Skin of body (tissue), 2 donors: Measurements from ENCODE around the gene SLIT1. TPM values are rescaled to one million over a fixed set of nuclear protein-coding genes. Genes with fewer than 3 reads are reported as not detected.

Experiments
- DNase-seq: peaks from one replicate; lab custom pipeline; 2025; lab: John Stamatoyannopoulos, UW
- total RNA-seq: library from RNA; depleted of rRNA; stranded (reverse); fragments of >200 nt; gene quantifications from one replicate; pipeline ENCODE4 v1.2.3, GENCODE V29; 2014

The SLIT1 gene
- total RNA-seq, 1 donor from 2014 or later = 0.59 TPM

- DNase-seq = no peak
Observed at GRCh38 chr10:97203220-97203619, 17.5 kb upstream of the SLIT1 start.

GRCh38 chr10:97200616-97201015 is 14.9 kb upstream of the SLIT1 start:
- no peak for DNase-seq

- no peak for DNase-seq
Observed at GRCh38 chr10:97199152-97199551, 13.4 kb upstream of the SLIT1 start.

GRCh38 chr10:97197030-97197500 is 11.3 kb upstream of the SLIT1 start:
- no peak for DNase-seq

DNA sequence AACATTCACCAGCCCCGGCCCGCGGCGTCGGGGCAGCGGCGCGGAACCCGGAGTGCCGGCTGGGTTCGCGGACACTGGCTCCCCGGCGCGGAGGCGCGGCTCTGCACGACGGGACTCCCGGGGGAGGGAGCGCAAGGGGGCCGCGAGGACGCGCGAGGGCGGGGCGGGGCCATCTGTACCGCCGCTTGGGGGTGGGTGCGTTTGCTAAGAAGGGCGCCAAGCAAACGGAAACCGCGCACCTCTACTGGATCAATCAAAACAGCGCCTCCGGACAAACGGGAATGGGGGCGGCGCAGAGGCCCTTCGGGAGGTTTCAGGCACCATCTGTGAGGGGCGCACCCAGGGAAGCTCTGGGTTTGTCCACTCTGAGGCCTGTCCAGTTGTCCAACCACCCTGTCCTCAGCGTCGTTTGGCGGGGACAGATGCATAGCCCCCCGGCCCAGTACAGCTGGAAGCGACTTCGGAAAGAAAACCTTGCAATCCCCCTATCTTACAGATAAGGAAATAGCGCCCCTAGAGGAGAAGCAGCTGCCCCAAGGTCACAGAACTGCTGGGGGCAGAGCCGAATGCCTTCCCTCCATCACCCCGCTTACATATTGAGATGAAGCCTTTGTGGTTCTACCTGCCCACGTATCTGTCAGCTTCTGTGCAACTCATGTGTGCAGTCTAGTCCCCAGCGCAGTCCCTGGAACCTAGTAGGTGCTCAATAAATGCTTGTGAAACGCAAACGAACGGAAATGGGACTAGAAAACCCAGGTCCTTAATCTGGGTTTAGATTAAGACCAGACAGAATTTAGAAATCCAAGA is 10.7 kb upstream of the SLIT1 start:
- DNase-seq = no peak

GRCh38 chr10:97195706-97196222 is 10.0 kb upstream of the SLIT1 start:
- DNase-seq = no peak

GRCh38 chr10:97192952-97193435 is 7.2 kb upstream of the SLIT1 start:
- no peak for DNase-seq

GRCh38 chr10:97190450-97190849 is 4.7 kb upstream of the SLIT1 start:
- no peak for DNase-seq

DNA sequence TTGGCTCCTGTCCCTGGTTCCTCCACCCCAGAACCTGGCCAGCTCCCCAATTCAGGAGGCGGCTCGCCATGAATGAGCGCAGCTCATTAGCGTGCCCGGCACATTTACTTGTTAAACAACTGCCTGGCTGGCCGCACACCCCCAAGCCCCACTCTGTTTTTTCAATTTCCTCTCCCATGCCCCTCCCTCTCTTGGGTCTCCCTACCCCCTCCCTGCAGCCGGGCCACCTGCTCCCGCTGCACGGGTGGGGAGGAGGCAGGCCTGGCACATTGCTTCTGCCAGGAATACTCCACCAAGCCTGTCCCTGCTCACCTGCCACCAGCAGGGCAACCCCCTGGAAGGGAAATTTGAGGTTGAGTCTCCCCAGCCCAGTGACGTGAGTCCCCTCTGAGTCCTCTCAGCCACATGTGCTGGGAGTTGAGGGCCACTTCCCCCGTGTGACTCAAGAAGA is 2.5 kb upstream of the SLIT1 start:
- no peak for DNase-seq

- DNase-seq = no peak
Observed at GRCh38 chr10:97186911-97187310, 1.2 kb upstream of the SLIT1 start.

- no peak for DNase-seq
Observed at GRCh38 chr10:97184971-97185325, 811 bp downstream of the SLIT1 start.

GRCh38 chr10:97183314-97183713 is 2.4 kb downstream of the SLIT1 start:
- no peak for DNase-seq

GRCh38 chr10:97182288-97182990 is 3.3 kb downstream of the SLIT1 start:
- no peak for DNase-seq

GRCh38 chr10:97180986-97181385 is 4.8 kb downstream of the SLIT1 start:
- no peak for DNase-seq

- DNase-seq = no peak
Observed at GRCh38 chr10:97180363-97180755, 5.4 kb downstream of the SLIT1 start.

DNA sequence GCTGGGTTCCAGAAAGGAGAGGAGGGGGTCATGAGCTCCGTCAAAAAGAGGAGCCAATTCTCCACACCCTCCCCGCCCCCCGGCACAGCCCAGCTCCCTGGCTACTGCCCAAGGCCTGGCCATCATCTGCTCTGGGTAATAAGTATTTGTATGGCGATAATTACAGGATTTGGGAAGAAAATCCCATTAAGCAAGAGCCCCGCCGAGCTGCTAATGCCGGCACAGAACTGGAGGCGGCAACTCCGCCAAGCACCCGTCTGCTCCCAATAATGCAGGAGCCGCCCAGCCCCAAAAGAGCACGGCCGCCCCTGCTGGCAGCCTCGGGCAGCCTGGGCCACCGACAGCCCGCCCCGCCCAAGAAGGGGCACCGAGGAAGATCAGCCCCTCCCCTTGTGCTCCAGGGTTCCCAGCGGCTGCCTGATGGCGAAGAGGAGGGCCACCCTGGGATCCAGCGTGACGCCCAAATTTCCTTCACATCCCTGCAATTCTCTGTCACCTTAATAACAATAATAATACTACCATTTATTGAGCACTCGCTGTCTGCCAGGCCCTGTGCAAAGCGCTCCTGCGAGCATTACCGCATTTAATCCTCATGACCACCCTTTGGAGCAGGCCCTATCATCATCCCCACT is 5.9 kb downstream of the SLIT1 start:
- DNase-seq = peak; percentile 22

- no peak for DNase-seq
Observed at GRCh38 chr10:97179311-97179710, 6.4 kb downstream of the SLIT1 start.

DNA sequence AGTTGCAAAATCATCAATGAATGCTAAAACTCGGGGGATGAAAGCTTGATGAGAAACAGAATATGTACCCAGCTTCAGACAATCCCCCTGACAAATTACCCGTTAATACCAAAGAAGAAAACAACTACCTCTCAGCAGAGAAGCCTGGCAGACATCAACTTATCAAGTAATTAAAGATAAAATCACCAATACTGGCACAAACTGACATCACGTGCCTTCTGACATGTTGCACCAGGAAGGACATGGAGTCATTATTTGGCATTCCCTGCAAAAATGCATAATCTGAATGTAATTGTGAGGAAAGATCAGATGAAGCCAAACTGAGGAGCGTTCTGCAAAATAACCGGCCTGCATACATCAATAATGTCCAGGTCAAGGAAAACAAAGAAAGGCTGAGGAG is 7.7 kb downstream of the SLIT1 start:
- peak; percentile 58 for DNase-seq

DNA sequence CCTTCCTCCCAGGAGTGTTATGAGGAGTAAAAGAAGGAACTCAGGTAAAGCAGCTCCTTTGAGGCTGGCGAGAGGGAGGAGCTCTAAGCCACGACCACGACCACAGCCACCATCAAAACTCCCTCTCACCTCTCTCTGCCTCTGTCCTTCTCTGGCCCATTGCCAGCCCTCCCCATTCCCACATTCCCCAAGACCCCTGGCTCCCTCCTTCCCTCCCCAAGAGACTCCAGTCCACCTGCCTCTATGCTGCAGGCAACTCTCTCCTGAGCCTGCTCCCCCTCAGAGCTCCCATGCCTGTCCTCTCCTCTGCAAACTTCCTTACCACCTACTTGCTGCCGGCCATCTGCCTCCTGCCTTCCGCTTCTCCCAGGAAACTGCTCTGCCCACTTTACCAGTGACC is 9.5 kb downstream of the SLIT1 start:
- DNase-seq = no peak

- no peak for DNase-seq
Observed at GRCh38 chr10:97175586-97175985, 10.2 kb downstream of the SLIT1 start.

GRCh38 chr10:97174941-97175340 is 10.8 kb downstream of the SLIT1 start:
- DNase-seq = no peak

DNA sequence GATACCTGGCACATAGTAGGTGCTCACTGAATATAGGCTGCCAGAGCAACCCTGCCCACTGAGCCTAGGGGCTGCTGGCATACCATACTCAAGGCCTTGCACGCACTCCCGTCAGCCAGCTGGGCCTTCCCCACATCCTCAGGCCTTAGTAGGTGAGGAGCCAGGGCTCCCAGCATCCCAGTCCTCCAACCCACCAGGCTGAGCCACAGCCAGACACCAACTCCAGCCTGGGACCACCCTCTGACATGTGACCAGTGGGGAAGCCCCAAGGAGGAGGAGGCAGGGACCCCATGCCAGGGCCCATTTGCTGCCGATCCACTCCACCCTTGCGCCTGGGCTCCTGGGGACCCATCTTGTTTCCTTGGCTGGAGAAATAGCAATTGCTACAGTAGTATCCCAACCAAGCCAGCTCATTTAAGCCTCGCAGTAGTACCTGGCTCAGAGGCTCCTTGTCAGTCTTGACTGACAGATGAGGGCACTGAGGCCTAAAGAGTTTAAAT is 11.4 kb downstream of the SLIT1 start:
- DNase-seq = no peak
